GM12878 (cell line): ENCODE data around the gene RPRML. TPM values are rescaled to one million over a fixed set of nuclear protein-coding genes. Genes with fewer than 3 reads are reported as not detected.

Experiments used
- ATAC-seq: fragments of 200-7000 bp; cut with Tn5 transposase; 3 replicates; pipeline ENCODE4 v1.9.1; 2020; ENCODE audit warnings: mild to moderate bottlenecking, moderate library complexity
- BruUV-seq: library from RNA; stranded (reverse); fragments of 400-500 nt; replicated peaks from 2 replicates; lab custom pipeline; 2021; lab: Mats Ljungman, UMichigan
- CTCF ChIA-PET: fragments of 300-600 bp; sonication (Branson Sonifier 250); formaldehyde crosslinking; extraction: SDS; loops from one replicate; lab custom pipeline; 2021; ENCODE audit warnings: inconsistent platforms; lab: Yijun Ruan, JAX
- POLR2A ChIA-PET: fragments of 350-600 bp; formaldehyde crosslinking; extraction: SDS; loops from one replicate; lab custom pipeline; 2021; ENCODE audit warnings: inconsistent platforms; lab: Charles Lee
- RAD21 ChIA-PET: fragments of 300-600 bp; sonication (Branson Sonifier 250); formaldehyde crosslinking; loops from one replicate; lab custom pipeline; 2023; ENCODE audit warnings: antibody characterized with exemption; ENCODE audit not compliant: unreplicated experiment; lab: Charles Lee
- SMC1A ChIA-PET: fragments of 300-600 bp; sonication (Branson Sonifier 250); formaldehyde crosslinking; loops from one replicate; lab custom pipeline; 2023; ENCODE audit not compliant: unreplicated experiment, uncharacterized antibody; lab: Charles Lee
- DNase-seq: peaks from one replicate; pipeline ENCODE4 v3.0.0-alpha.2; 2011; ENCODE audit warnings: low read depth, low spot score
- FAIRE-seq: peaks from 3 replicates; lab custom pipeline; 2011; peaks lifted over from hg19 to GRCh38; lab: Jason Lieb, UNC
- H2AFZ ChIP-seq: 2 replicates; pipeline ENCODE4 v1.6.0; 2011; ENCODE audit warnings: low read depth, low read length, control low read depth; ENCODE audit not compliant: control insufficient read depth
- H3K27ac ChIP-seq: 2 replicates; pipeline ENCODE4 v1.5.1; 2011; ENCODE audit warnings: control low read depth; ENCODE audit not compliant: control insufficient read depth, insufficient read depth
- H3K27me3 ChIP-seq, 2 experiments: replicated peaks in 1 of 2; 2 replicates each; pipeline versions ENCODE4 v1.6.0 to v1.6.1; 2011; ENCODE audit warnings: low read length in 1 of 2; ENCODE audit not compliant: control insufficient read depth in 2 of 2, insufficient read depth in 2 of 2
- H3K36me3 ChIP-seq, 2 experiments: 2 replicates each; pipeline ENCODE4 v1.5.1; 2011; ENCODE audit warnings: low read length in 1 of 2; ENCODE audit not compliant: control insufficient read depth in 2 of 2, insufficient read depth in 2 of 2
- H3K4me1 ChIP-seq: 2 replicates; pipeline ENCODE4 v1.6.1; 2011; ENCODE audit warnings: mild to moderate bottlenecking, low read length, moderate library complexity, mixed read lengths; ENCODE audit not compliant: control insufficient read depth, insufficient read depth
- H3K4me2 ChIP-seq: 2 replicates; pipeline ENCODE4 v1.6.0; 2011; ENCODE audit warnings: control low read depth; ENCODE audit not compliant: control insufficient read depth, insufficient read depth
- H3K4me3 ChIP-seq: fragments of 200-600 bp; sonication (generic); 2 replicates; pipeline ENCODE4 v1.5.1; 2016
- H3K79me2 ChIP-seq: 2 replicates; pipeline ENCODE4 v1.6.0; 2011; ENCODE audit warnings: low read length; ENCODE audit not compliant: control insufficient read depth, insufficient read depth
- H3K9ac ChIP-seq: 2 replicates; pipeline ENCODE4 v1.8.0; 2011; ENCODE audit warnings: low read length, control low read depth, mixed read lengths; ENCODE audit not compliant: control insufficient read depth, insufficient read depth
- H3K9me3 ChIP-seq: replicated peaks from 3 replicates; pipeline ENCODE4 v1.5.1; 2011; ENCODE audit warnings: mild to moderate bottlenecking, low read length; ENCODE audit not compliant: control insufficient read depth, insufficient read depth
- H4K20me1 ChIP-seq: 2 replicates; pipeline ENCODE4 v1.6.0; 2011; ENCODE audit not compliant: control insufficient read depth, insufficient read depth
- BHLHE40 ChIP-seq, 2 experiments: fragments of 450-650 bp in 1 of 2; IDR thresholded peaks; 2 replicates each; pipeline ENCODE4 v1.6.1; 2011 to 2017; ENCODE audit warnings: low read depth in 2 of 2, borderline replicate concordance in 1 of 2, improper control_type of control experiment in 1 of 2, low read length in 1 of 2, mild to moderate bottlenecking in 1 of 2
- EED ChIP-seq: sonication (generic); IDR thresholded peaks from 2 replicates; pipeline ENCODE4 v1.6.1; 2016; ENCODE audit warnings: antibody characterized with exemption, low read depth
- FOXM1 ChIP-seq: IDR thresholded peaks from 2 replicates; pipeline ENCODE4 v1.6.1; 2012; ENCODE audit warnings: low read depth, mild to moderate bottlenecking, inconsistent platforms, low read length, moderate library complexity
- GATAD2B ChIP-seq: fragments of 450-650 bp; conservative IDR thresholded peaks from 2 replicates; pipeline ENCODE4 v1.6.1; 2017; ENCODE audit warnings: low read depth, mild to moderate bottlenecking, moderate library complexity
- NFIC ChIP-seq: IDR thresholded peaks from 2 replicates; pipeline ENCODE4 v1.6.1; 2012; ENCODE audit warnings: low read depth, mild to moderate bottlenecking, inconsistent platforms, low read length, moderate library complexity
- NFYA ChIP-seq: IDR thresholded peaks from 2 replicates; pipeline ENCODE4 v1.6.1; 2011; ENCODE audit warnings: low read depth, mild to moderate bottlenecking, low read length, improper control_type of control experiment, borderline replicate concordance
- POU2F2 ChIP-seq: IDR thresholded peaks from 3 replicates; pipeline ENCODE4 v1.6.1; 2011; ENCODE audit warnings: low read depth, mild to moderate bottlenecking, low read length, borderline replicate concordance
- RUNX3 ChIP-seq: IDR thresholded peaks from 2 replicates; pipeline ENCODE4 v1.6.1; 2012; ENCODE audit warnings: low read length, inconsistent platforms
- WGBS: methylation state at CpG from one replicate; pipeline ENCODE4 v1.1.6; 2016; ENCODE audit warnings: low lambda C conversion rate; ENCODE audit not compliant: insufficient replicate concordance, insufficient coverage; ENCODE audit errors: missing lambda C conversion rate; 5-methylcytosine and 5-hydroxymethylcytosine counted together
- in situ Hi-C: fragments of 300-500 bp; cut with MboI; formaldehyde crosslinking; loops from 9 replicates; pipeline ENCODE4 v1.14.3; 2018; ENCODE audit warnings: mixed read lengths
- intact Hi-C: fragments of 100-400 bp; cut with micrococcal nuclease; formaldehyde crosslinking; loops from one replicate; pipeline ENCODE4 v1.14.2; 2022; ENCODE audit not compliant: unreplicated experiment
- polyA plus RNA-seq, 11 experiments: library from polyadenylated mRNA; depleted of rRNA in 4 of 11; unstranded in 6 of 11; stranded (reverse) in 5 of 11; fragments of >200 nt; fragmentation: Nextera tagmentation in 4 of 11; fragmentation: Illumina TruSeq in 1 of 11; extraction: Ambion mirVana in 4 of 11; extraction: Trizol in 1 of 11; gene quantifications; 1 replicate in 1 of 11; 2 replicates in 10 of 11; pipeline versions ENCODE4 v1.2.1 to v1.2.3, GENCODE V29; 2011 to 2016; ENCODE audit warnings: inconsistent platforms in 2 of 11, missing spikeins in 2 of 11, low read depth in 1 of 11
- total RNA-seq, 4 experiments: library from RNA; depleted of rRNA in 3 of 4; stranded (reverse); fragments of >200 nt in 3 of 4; fragmentation: Illumina TruSeq in 1 of 4; extraction: Trizol in 1 of 4; gene quantifications; 2 replicates each; pipeline versions ENCODE4 v1.2.1 to v1.2.3, GENCODE V29; 2013 to 2021
- TF ChIP-seq, protein P1 (sequence below): fragments of 450-650 bp; IDR thresholded peaks from 2 replicates; pipeline ENCODE4 v1.6.1; 2016; ENCODE audit warnings: mild to moderate bottlenecking
- TF ChIP-seq, protein P2 (sequence below): fragments of 450-650 bp; IDR thresholded peaks from 2 replicates; pipeline ENCODE4 v1.6.1; 2018; ENCODE audit warnings: borderline replicate concordance, mild to moderate bottlenecking; ENCODE audit not compliant: partially characterized antibody
- TF ChIP-seq, protein P3 (sequence below): IDR thresholded peaks from 2 replicates; pipeline ENCODE4 v1.6.1; 2011; ENCODE audit warnings: borderline replicate concordance, low read depth, mild to moderate bottlenecking, moderate library complexity, low read length; ENCODE audit not compliant: insufficient read depth, poor library complexity, severe bottlenecking

Gene RPRML
- total and polyA plus RNA-seq, 10 of the 15 experiments (the other 5 are each of a cell fraction or from before 2014, with no cell fraction given): not detected

- no peak for ATAC-seq
- H3K4me2 ChIP-seq: no peak overlapping the region
- no peak overlapping the region for H2AFZ ChIP-seq
- no peaks in the 10 kb centered on the region for H3K9me3 ChIP-seq
- no TSS peak for BruUV-seq
- H3K27ac ChIP-seq: no peak overlapping the region
- H4K20me1 ChIP-seq: peaks cover 2% of the 10 kb centered on the region; the same call in 1 of the 2 replicates
- WGBS: 21% methylated on average over 6 of the region's 6 CpGs
- H3K27me3 ChIP-seq: peaks cover 0 to 4% of the 10 kb centered on the region in 2 experiments; a peak in 3 of 4 replicates
- ChIA-PET POLR2A (no interaction called here), CTCF (no interaction called here)
- H3K79me2 ChIP-seq: no peaks in the 10 kb centered on the region
- no peak for DNase-seq
- intact Hi-C loops: no loop called here
- H3K9ac ChIP-seq: no peak overlapping the region
- no peaks in the 10 kb centered on the region for H3K36me3 ChIP-seq
- no peaks in the 10 kb centered on the region for H3K4me1 ChIP-seq
- no peak for TF ChIP-seq FOXM1
- TF ChIP-seq GATAD2B: no peak
- TF ChIP-seq NFIC: no peak
- TF ChIP-seq, protein P1, sequence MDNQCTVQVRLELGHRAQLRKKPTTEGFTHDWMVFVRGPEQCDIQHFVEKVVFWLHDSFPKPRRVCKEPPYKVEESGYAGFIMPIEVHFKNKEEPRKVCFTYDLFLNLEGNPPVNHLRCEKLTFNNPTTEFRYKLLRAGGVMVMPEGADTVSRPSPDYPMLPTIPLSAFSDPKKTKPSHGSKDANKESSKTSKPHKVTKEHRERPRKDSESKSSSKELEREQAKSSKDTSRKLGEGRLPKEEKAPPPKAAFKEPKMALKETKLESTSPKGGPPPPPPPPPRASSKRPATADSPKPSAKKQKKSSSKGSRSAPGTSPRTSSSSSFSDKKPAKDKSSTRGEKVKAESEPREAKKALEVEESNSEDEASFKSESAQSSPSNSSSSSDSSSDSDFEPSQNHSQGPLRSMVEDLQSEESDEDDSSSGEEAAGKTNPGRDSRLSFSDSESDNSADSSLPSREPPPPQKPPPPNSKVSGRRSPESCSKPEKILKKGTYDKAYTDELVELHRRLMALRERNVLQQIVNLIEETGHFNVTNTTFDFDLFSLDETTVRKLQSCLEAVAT: no peak
- TF ChIP-seq, all 136 proteins: peak for 0
- ChIA-PET RAD21 (no interaction called here), SMC1A (interaction anchor here (1.5 kb wide), 1 partner anchor 13 kb away, joined by 3 read pairs; no protein-coding TSS in a partner anchor)
- no peak for FAIRE-seq
- in situ Hi-C loops: no loop called here
- H3K4me3 ChIP-seq: no peak overlapping the region
Observed at GRCh38 chr17:46972346-46972745, 6.7 kb downstream of the RPRML start.

GRCh38 chr17:46971647-46972300, 7.3 kb downstream of the RPRML start:
- Histone ChIP-seq H3K4me2 (no peak overlapping the region), H3K27me3 (peaks cover 0 to 2% of the 10 kb centered on the region in 2 experiments; a peak in 3 of 4 replicates), H3K36me3 (no peaks in the 10 kb centered on the region), H3K4me1 (no peaks in the 10 kb centered on the region), H3K9ac (no peak overlapping the region), H2AFZ (no peak overlapping the region), H3K27ac (no peak overlapping the region), H4K20me1 (peaks cover 2% of the 10 kb centered on the region; the same call in 1 of the 2 replicates), H3K4me3 (no peak overlapping the region), H3K79me2 (no peaks in the 10 kb centered on the region), H3K9me3 (no peaks in the 10 kb centered on the region)
- in situ Hi-C loops (no loop called here), intact Hi-C loops (no loop called here)
- 44% methylated on average over 10 of the region's 10 CpGs for WGBS
- ChIA-PET POLR2A (no interaction called here), CTCF (no interaction called here), SMC1A (interaction anchor here (1.5 kb wide), 1 partner anchor 12 kb away, joined by 3 read pairs; no protein-coding TSS in a partner anchor), RAD21 (no interaction called here)
- DNase-seq: no peak
- no peak for FAIRE-seq
- no peak for ATAC-seq
- no TSS peak for BruUV-seq
- no peak for TF ChIP-seq NFYA
- TF ChIP-seq, protein P2, sequence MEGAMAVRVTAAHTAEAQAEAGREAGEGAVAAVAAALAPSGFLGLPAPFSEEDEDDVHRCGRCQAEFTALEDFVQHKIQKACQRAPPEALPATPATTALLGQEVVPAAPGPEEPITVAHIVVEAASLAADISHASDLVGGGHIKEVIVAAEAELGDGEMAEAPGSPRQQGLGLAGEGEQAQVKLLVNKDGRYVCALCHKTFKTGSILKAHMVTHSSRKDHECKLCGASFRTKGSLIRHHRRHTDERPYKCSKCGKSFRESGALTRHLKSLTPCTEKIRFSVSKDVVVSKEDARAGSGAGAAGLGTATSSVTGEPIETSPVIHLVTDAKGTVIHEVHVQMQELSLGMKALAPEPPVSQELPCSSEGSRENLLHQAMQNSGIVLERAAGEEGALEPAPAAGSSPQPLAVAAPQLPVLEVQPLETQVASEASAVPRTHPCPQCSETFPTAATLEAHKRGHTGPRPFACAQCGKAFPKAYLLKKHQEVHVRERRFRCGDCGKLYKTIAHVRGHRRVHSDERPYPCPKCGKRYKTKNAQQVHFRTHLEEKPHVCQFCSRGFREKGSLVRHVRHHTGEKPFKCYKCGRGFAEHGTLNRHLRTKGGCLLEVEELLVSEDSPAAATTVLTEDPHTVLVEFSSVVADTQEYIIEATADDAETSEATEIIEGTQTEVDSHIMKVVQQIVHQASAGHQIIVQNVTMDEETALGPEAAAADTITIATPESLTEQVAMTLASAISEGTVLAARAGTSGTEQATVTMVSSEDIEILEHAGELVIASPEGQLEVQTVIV: no peak
- no peak for TF ChIP-seq RUNX3
- TF ChIP-seq, protein P3, sequence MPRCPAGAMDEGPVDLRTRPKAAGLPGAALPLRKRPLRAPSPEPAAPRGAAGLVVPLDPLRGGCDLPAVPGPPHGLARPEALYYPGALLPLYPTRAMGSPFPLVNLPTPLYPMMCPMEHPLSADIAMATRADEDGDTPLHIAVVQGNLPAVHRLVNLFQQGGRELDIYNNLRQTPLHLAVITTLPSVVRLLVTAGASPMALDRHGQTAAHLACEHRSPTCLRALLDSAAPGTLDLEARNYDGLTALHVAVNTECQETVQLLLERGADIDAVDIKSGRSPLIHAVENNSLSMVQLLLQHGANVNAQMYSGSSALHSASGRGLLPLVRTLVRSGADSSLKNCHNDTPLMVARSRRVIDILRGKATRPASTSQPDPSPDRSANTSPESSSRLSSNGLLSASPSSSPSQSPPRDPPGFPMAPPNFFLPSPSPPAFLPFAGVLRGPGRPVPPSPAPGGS: no peak
- TF ChIP-seq EED: no peak
- no peak for TF ChIP-seq POU2F2
- TF ChIP-seq BHLHE40 (IDR thresholded peaks at IDR 0.05; ENCODE audit: borderline replicate concordance in 1 of 2, low read depth in 2 of 2, low read length in 1 of 2): no peak
